Left kidney (tissue), 8 donors: Measurements from ENCODE around the gene KDM4E. TPM values are rescaled to one million over a fixed set of nuclear protein-coding genes. Genes with fewer than 3 reads are reported as not detected.
"Not testable (repeated sequence)": the region's sequence is repeated elsewhere in the genome, so short reads cannot be mapped to it uniquely, and the experiment has no call there.

Experiments
- DNase-seq: peaks from one replicate; pipeline ENCODE4 v3.0.0-alpha.2; 2013
- long read RNA-seq, 8 donors: transcript quantifications; one replicate each; lab custom pipeline, GENCODE V29; 2026
- polyA plus RNA-seq: library from polyadenylated mRNA; unstranded; fragments of 120-200 nt; gene quantifications from one replicate; pipeline ENCODE4 v1.2.1, GENCODE V29; 2013; ENCODE audit not compliant: insufficient read length

Gene KDM4E
- 0.47 TPM for polyA plus RNA-seq
- long read RNA-seq, donor 1, partial matches to known transcripts = 0 of 2 reads
- long read RNA-seq, donor 1, other reads (novel, unspliced or antisense) = 0 of 2 reads
- long read RNA-seq, donor 2, partial matches to known transcripts = 0 of 1 reads
- long read RNA-seq, donor 2, other reads (novel, unspliced or antisense) = 0 of 1 reads
- long read RNA-seq, donor 3 = 0 reads
- long read RNA-seq, donor 4 = 0 reads
- long read RNA-seq, donor 5 = 0 reads
- long read RNA-seq, donor 6 = 0 reads
- long read RNA-seq, donor 7 = 0 reads
- long read RNA-seq, donor 8 = 0 reads

GRCh38 chr11:95024958-95025357, at the start of gene KDM4E:
KDM4E (plus strand) TSS chr11:95025258; CDS start chr11:95025558, 300 bp downstream.
- no peak for DNase-seq

GRCh38 chr11:94975599-94975998, 49.5 kb upstream of the KDM4E start:
- DNase-seq = no peak

- DNase-seq = no peak
These were observed 37.7 kb upstream of the KDM4E start for GRCh38 chr11:94987378-94987777.

GRCh38 chr11:94988748-94989147, 36.3 kb upstream of the KDM4E start:
- DNase-seq = no peak

- no peak for DNase-seq
These were observed 31.6 kb upstream of the KDM4E start for GRCh38 chr11:94993400-94993943.

- DNase-seq = no peak
These were observed 27.6 kb upstream of the KDM4E start for GRCh38 chr11:94997437-94997836.

GRCh38 chr11:94998285-94998684, 26.8 kb upstream of the KDM4E start:
- DNase-seq = no peak

GRCh38 chr11:95003716-95004115, 21.3 kb upstream of the KDM4E start:
- no peak for DNase-seq

- DNase-seq = no peak
These were observed 19.4 kb upstream of the KDM4E start for GRCh38 chr11:95005642-95006041.

- DNase-seq = no peak
These were observed 13.7 kb upstream of the KDM4E start for GRCh38 chr11:95011376-95011775.

- no peak for DNase-seq
These were observed 10.8 kb upstream of the KDM4E start for GRCh38 chr11:95014184-95014821.

- DNase-seq = no peak
These were observed 8.9 kb upstream of the KDM4E start for GRCh38 chr11:95016139-95016538.

- not testable (repeated sequence) for DNase-seq
These were observed 3.6 kb upstream of the KDM4E start for GRCh38 chr11:95021468-95021867.

GRCh38 chr11:95025594-95025993, 536 bp downstream of the KDM4E start:
- not testable (repeated sequence) for DNase-seq

- no peak for DNase-seq
These were observed 3.3 kb downstream of the KDM4E start for GRCh38 chr11:95028357-95028756.

GRCh38 chr11:95033051-95033450, 8.0 kb downstream of the KDM4E start:
- no peak for DNase-seq

GRCh38 chr11:95035316-95035715, 10.3 kb downstream of the KDM4E start:
- no peak for DNase-seq

- DNase-seq = not testable (repeated sequence)
These were observed 12.4 kb downstream of the KDM4E start for GRCh38 chr11:95037356-95038035.

GRCh38 chr11:95042239-95042638, 17.2 kb downstream of the KDM4E start:
- DNase-seq = no peak

GRCh38 chr11:95042906-95043305, 17.8 kb downstream of the KDM4E start:
- DNase-seq = no peak

- DNase-seq = no peak
These were observed 19.0 kb downstream of the KDM4E start for GRCh38 chr11:95044010-95044409.

GRCh38 chr11:95045812-95046211, 20.8 kb downstream of the KDM4E start:
- no peak for DNase-seq

GRCh38 chr11:95049122-95049521, 24.1 kb downstream of the KDM4E start, which contains the start of gene KDM4F:
KDM4F (plus strand) TSS chr11:95049422.
- not testable (repeated sequence) for DNase-seq
